Endothelial cell of umbilical vein (primary cell): Measurements from ENCODE around the gene TAS1R3. TPM values are rescaled to one million over a fixed set of nuclear protein-coding genes. Genes with fewer than 3 reads are reported as not detected.

Experiments used
- BruUV-seq: library from RNA; stranded (reverse); fragments of 400-500 nt; replicated peaks from 2 replicates; lab custom pipeline; 2021; lab: Mats Ljungman, UMichigan
- CTCF ChIA-PET: fragments of 300-600, 350-600 bp; sonication (Branson Sonifier 250); formaldehyde crosslinking; loops from one replicate; lab custom pipeline; 2021; ENCODE audit warnings: antibody characterized with exemption, inconsistent platforms; lab: Charles Lee
- POLR2A ChIA-PET: fragments of 300-600, 350-600 bp; sonication (Branson Sonifier 250); formaldehyde crosslinking; loops from one replicate; lab custom pipeline; 2021; ENCODE audit warnings: antibody characterized with exemption, inconsistent platforms; lab: Charles Lee
- DNase-seq: peaks from one replicate; pipeline ENCODE4 v3.0.0-alpha.2; 2011; ENCODE audit warnings: low read depth, low spot score
- FAIRE-seq: peaks from 2 replicates; lab custom pipeline; 2011; peaks lifted over from hg19 to GRCh38; lab: Jason Lieb, UNC
- H2AFZ ChIP-seq: 2 replicates; pipeline ENCODE4 v1.6.0; 2012; ENCODE audit warnings: low read depth, low read length, control low read depth, inconsistent platforms
- H3K27ac ChIP-seq: 2 replicates; pipeline ENCODE4 v1.5.1; 2011; ENCODE audit warnings: low read depth, mild to moderate bottlenecking, control low read depth, low read length, moderate library complexity; ENCODE audit not compliant: insufficient read depth
- H3K27me3 ChIP-seq, 2 experiments: 2 replicates each; pipeline versions ENCODE4 v1.6.0 to v1.6.1; 2011; ENCODE audit warnings: low read length in 2 of 2, mixed read lengths in 1 of 2; ENCODE audit not compliant: control insufficient read depth in 2 of 2, insufficient read depth in 2 of 2
- H3K36me3 ChIP-seq, 2 experiments: 2 replicates in 1 of 2; 3 replicates in 1 of 2; pipeline ENCODE4 v1.5.1; 2011; ENCODE audit warnings: low read length in 2 of 2, mild to moderate bottlenecking in 1 of 2, moderate library complexity in 1 of 2; ENCODE audit not compliant: control insufficient read depth in 2 of 2, insufficient read depth in 2 of 2; ENCODE audit errors: extremely low read depth in 1 of 2
- H3K4me1 ChIP-seq: 3 replicates; pipeline ENCODE4 v1.5.1; 2011; ENCODE audit warnings: mild to moderate bottlenecking, low read length; ENCODE audit not compliant: control insufficient read depth, insufficient read depth; ENCODE audit errors: extremely low read depth
- H3K4me2 ChIP-seq: 2 replicates; pipeline ENCODE4 v1.6.1; 2011; ENCODE audit warnings: low read length, control low read depth, mixed read lengths; ENCODE audit not compliant: insufficient read depth
- H3K4me3 ChIP-seq, 3 experiments: fragments of 200-600 bp in 1 of 3; sonication (generic), shearing (Covaris generic) in 1 of 3; replicated peaks in 1 of 3; 2 replicates each; pipeline ENCODE4 v1.5.1; 2011 to 2016; ENCODE audit warnings: control low read depth in 3 of 3, low read length in 3 of 3, mild to moderate bottlenecking in 2 of 3, inconsistent platforms in 1 of 3, low read depth in 1 of 3, moderate library complexity in 1 of 3; ENCODE audit not compliant: insufficient read depth in 1 of 3
- H3K79me2 ChIP-seq: 2 replicates; pipeline ENCODE4 v1.6.0; 2012; ENCODE audit warnings: low read length, inconsistent platforms; ENCODE audit not compliant: control insufficient read depth, insufficient read depth
- H3K9ac ChIP-seq: replicated peaks from 2 replicates; pipeline ENCODE3; 2011; ENCODE audit warnings: low read length, control low read depth; ENCODE audit not compliant: insufficient read depth; ENCODE audit errors: extremely low read depth
- H3K9me1 ChIP-seq: replicated peaks from 3 replicates; pipeline ENCODE4 v1.6.0; 2011; ENCODE audit warnings: mild to moderate bottlenecking, low read length; ENCODE audit not compliant: control insufficient read depth, insufficient read depth; ENCODE audit errors: extremely low read depth
- H3K9me3 ChIP-seq: replicated peaks from 2 replicates; pipeline ENCODE4 v1.5.1; 2012; ENCODE audit warnings: low read length, inconsistent platforms; ENCODE audit not compliant: control insufficient read depth, insufficient read depth
- H4K20me1 ChIP-seq: replicated peaks from 2 replicates; pipeline ENCODE3; 2011; ENCODE audit warnings: mild to moderate bottlenecking, low read length; ENCODE audit not compliant: control insufficient read depth, insufficient read depth; ENCODE audit errors: extremely low read depth
- CTCF ChIP-seq, 2 donors: IDR thresholded peaks; 1 replicate in 1 of 2; 2 replicates in 1 of 2; pipeline ENCODE4 v1.5.1; 2011; ENCODE audit warnings: low read length in 2 of 2, mild to moderate bottlenecking in 2 of 2, moderate library complexity in 2 of 2, control low read depth in 1 of 2, inconsistent platforms in 1 of 2, low read depth in 1 of 2; ENCODE audit not compliant: insufficient read depth in 1 of 2; ENCODE audit errors: extremely low read depth in 1 of 2
- EZH2 ChIP-seq: IDR thresholded peaks from 2 replicates; pipeline ENCODE4 v1.6.1; 2012; ENCODE audit warnings: borderline replicate concordance, low read depth, mild to moderate bottlenecking, moderate library complexity, low read length, inconsistent platforms; ENCODE audit not compliant: severe bottlenecking
- FOS ChIP-seq: IDR thresholded peaks from 2 replicates; pipeline ENCODE4 v1.6.1; 2011; ENCODE audit warnings: mild to moderate bottlenecking, low read length, moderate library complexity, borderline replicate concordance; ENCODE audit not compliant: insufficient read depth
- GATA2 ChIP-seq: IDR thresholded peaks from 2 replicates; pipeline ENCODE4 v1.7.0; 2011; ENCODE audit warnings: low read depth, mild to moderate bottlenecking, moderate library complexity, mixed read lengths, low read length; ENCODE audit not compliant: insufficient read length, insufficient read depth
- JUN ChIP-seq: IDR thresholded peaks from 2 replicates; pipeline ENCODE4 v1.6.1; 2011; ENCODE audit warnings: borderline replicate concordance, low read depth; ENCODE audit not compliant: insufficient read length, insufficient read depth
- POLR2A ChIP-seq: IDR thresholded peaks from 2 replicates; pipeline ENCODE4 v1.6.1; 2012; ENCODE audit warnings: low read depth, mild to moderate bottlenecking, control low read depth, low read length
- dilution Hi-C: fragments of 300-500 bp; cut with MboI; formaldehyde crosslinking; loops from one replicate; pipeline ENCODE4 v1.15.0; 2019; ENCODE audit warnings: low sequenced_read_pairs; ENCODE audit not compliant: extremely low pct_ligation_motif_present
- intact Hi-C: fragments of 100-400 bp; cut with micrococcal nuclease; formaldehyde crosslinking; loops from one replicate; pipeline ENCODE4 v1.10.0; 2022
- polyA plus RNA-seq, 4 experiments: library from polyadenylated mRNA; depleted of rRNA in 3 of 4; stranded (reverse) in 3 of 4; unstranded in 1 of 4; fragments of >200 nt; gene quantifications; 2 replicates each; pipeline versions ENCODE4 v1.2.1 to v1.2.3, GENCODE V29; 2011 to 2012; ENCODE audit warnings: missing spikeins in 1 of 4
- total RNA-seq: library from RNA; stranded (reverse); gene quantifications from 2 replicates; pipeline ENCODE4 v1.2.3, GENCODE V29; 2021

Gene TAS1R3
- total and polyA plus RNA-seq, 2 donors (not counting 3 experiments of a cell fraction or from before 2014, with no cell fraction given): 0.26 to 0.38 TPM

DNA sequence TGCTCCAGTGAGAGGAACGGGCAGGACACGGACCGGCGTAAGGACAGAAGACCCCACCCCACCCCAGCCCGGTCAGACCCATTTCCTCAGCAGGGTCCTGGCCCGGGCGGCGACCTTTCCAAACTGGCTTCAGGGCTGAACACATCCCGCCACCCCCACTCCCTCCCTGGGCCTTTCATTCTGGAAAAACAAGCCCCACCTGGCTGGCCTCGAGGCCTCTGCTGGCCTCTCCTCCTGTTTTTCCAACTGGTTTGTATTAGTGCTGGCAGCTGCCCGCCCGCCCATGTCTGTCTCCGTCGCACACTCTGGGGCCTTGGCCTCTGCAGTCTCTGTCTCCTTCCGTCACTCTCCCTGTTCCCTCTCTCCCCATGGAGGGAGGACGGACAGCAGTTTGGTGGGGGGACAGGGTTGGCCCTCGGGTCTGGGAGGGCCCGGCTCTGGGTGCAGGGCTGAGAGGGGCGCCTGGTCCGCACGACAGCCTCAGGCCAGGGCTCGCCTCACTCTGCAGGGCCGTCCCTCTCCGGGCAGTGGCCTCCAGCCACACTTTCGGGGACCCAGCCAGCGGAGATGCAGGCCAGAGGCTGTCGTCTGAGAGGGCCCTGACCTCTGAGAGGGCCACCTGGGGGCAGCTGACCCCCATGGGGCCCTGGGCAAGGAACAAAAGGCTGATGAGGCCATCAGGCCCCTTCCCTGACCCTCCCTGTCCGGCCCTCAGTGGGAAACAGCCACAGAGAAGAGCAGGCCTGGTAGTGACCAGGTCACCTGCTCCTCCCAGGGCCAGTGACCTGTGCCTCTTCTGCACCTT is 28.8 kb downstream of the TAS1R3 start:
- H3K27ac ChIP-seq: no peak overlapping the region
- ChIA-PET POLR2A (no interaction called here), CTCF (no interaction called here)
- TF ChIP-seq EZH2 (no peak), CTCF (IDR thresholded peaks at IDR 0.05; ENCODE audit: extremely low read depth in 1 of 2, insufficient read depth in 1 of 2, low read depth in 1 of 2, low read length in 2 of 2) (no peak)
- H3K9ac ChIP-seq: no peak overlapping the region
- peaks cover 0 to 3% of the 10 kb centered on the region in 2 experiments for H3K27me3 ChIP-seq
- H3K9me3 ChIP-seq: no peaks in the 10 kb centered on the region
- H3K4me2 ChIP-seq: no peak overlapping the region
- H4K20me1 ChIP-seq: no peaks in the 10 kb centered on the region
- no peaks in the 10 kb centered on the region for H3K4me1 ChIP-seq
- H3K36me3 ChIP-seq: no peaks in the 10 kb centered on the region
- DNase-seq: no peak
- no peak overlapping the region for H2AFZ ChIP-seq
- dilution Hi-C loops: no loop called here
- no peak overlapping the region for H3K4me3 ChIP-seq
- intact Hi-C loops: no loop called here
- no peaks in the 10 kb centered on the region for H3K9me1 ChIP-seq
- FAIRE-seq: no peak
- no TSS peak for BruUV-seq
- H3K79me2 ChIP-seq: no peaks in the 10 kb centered on the region

GRCh38 chr1:1360506-1361169 is 29.6 kb downstream of the TAS1R3 start:
- DNase-seq (no peak), FAIRE-seq (peak; percentile 62)
- Histone ChIP-seq H3K4me2 (no peak overlapping the region), H3K4me3 (no peak overlapping the region), H3K36me3 (no peaks in the 10 kb centered on the region), H3K79me2 (no peaks in the 10 kb centered on the region), H3K9ac (no peak overlapping the region), H2AFZ (no peak overlapping the region), H3K9me3 (no peaks in the 10 kb centered on the region), H3K9me1 (no peaks in the 10 kb centered on the region), H3K27me3 (no peaks in the 10 kb centered on the region), H4K20me1 (no peaks in the 10 kb centered on the region), H3K27ac (no peak overlapping the region), H3K4me1 (no peaks in the 10 kb centered on the region)
- dilution Hi-C loops (no loop called here), intact Hi-C loops (no loop called here)
- POLR2A ChIA-PET: no interaction called here
- BruUV-seq: no TSS peak
- CTCF ChIA-PET: no interaction called here
- TF ChIP-seq EZH2 (no peak), JUN (no peak), POLR2A (no peak), GATA2 (peak; percentile 21), FOS (no peak), CTCF (IDR thresholded peaks at IDR 0.05; ENCODE audit: extremely low read depth in 1 of 2, insufficient read depth in 1 of 2, low read depth in 1 of 2, low read length in 2 of 2) (no peak)
